ENCODE data around the gene DPPA3. TPM values are rescaled to one million over a fixed set of nuclear protein-coding genes. Genes with fewer than 3 reads are reported as not detected.
"Not testable (repeated sequence)": the region's sequence is repeated elsewhere in the genome, so short reads cannot be mapped to it uniquely, and the experiment has no call there.

The DPPA3 gene
- total RNA-seq, 2 donors from 2014 or later: not detected

GRCh38 chr12:7677432-7677888 lies 33.8 kb upstream of the DPPA3 start:
- H3K9me3 ChIP-seq; H3K27ac ChIP-seq; DNase-seq; H3K27me3 ChIP-seq; H3K9ac ChIP-seq (ENCODE audit: low read depth in 2 of 2, low read length in 2 of 2); H3K4me1 ChIP-seq; H3K4me3 ChIP-seq; H3K36me3 ChIP-seq; intact Hi-C loops (cut with DNase I): not testable (repeated sequence)
- TF ChIP-seq CTCF (IDR thresholded peaks at IDR 0.05): peak; percentile 30

GRCh38 chr12:7678744-7679143 lies 32.5 kb upstream of the DPPA3 start:
- no peak for TF ChIP-seq CTCF (IDR thresholded peaks at IDR 0.05)
- no peaks in the 10 kb centered on the region for H3K9me3 ChIP-seq
- no peaks in the 10 kb centered on the region for H3K27me3 ChIP-seq
- no peak overlapping the region for H3K27ac ChIP-seq
- no peaks in the 10 kb centered on the region for H3K36me3 ChIP-seq
- no peaks in the 10 kb centered on the region for H3K4me1 ChIP-seq
- H3K4me3 ChIP-seq: no peak overlapping the region
- intact Hi-C loops (cut with DNase I): no loop called here
- DNase-seq: no peak
- H3K9ac ChIP-seq (ENCODE audit: low read depth in 2 of 2, low read length in 2 of 2): no peak overlapping the region

DNA sequence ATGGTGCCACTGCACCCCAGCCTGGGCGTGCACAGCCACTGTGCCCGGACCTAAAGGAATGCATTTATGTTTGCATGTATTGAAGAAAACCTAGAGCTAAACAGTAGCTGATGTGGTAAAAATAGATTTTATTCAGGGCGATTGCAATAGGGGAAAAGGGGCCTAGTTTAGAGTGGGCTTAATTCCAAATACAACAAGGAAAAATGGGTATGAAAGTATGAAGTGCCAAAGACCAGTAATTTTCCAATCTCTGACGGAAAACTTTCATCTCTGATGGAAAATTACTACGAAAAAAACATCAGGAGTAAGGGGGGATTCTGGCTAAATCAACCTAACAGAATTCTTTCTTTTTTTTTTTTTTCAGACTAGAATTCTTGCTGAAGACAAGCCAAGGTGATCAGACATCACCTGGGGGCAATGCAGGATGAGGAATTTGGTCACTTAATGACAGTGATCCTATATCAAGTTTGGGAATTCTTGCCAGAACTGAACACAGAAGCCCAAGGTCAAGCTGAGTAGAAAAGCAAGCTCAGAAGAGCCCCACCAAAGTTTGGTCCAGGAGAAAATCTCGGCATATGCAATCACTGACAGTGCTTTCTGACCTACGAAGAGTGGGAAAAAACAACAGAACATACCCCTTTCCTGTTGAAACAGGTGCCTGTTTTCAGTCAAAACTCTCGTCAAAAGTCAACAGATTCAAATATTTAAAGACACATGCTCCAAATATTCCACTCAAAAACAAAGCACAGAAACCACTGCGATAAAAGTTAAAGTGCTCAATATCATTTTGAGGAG lies 31.8 kb upstream of the DPPA3 start:
- intact Hi-C loops (cut with DNase I): no loop called here
- Histone ChIP-seq H3K36me3 (no peaks in the 10 kb centered on the region), H3K9me3 (no peaks in the 10 kb centered on the region), H3K4me3 (no peak overlapping the region), H3K27ac (no peak overlapping the region), H3K27me3 (no peaks in the 10 kb centered on the region), H3K9ac (ENCODE audit: low read depth in 2 of 2, low read length in 2 of 2) (no peak overlapping the region), H3K4me1 (no peaks in the 10 kb centered on the region)
- no peak for TF ChIP-seq CTCF (IDR thresholded peaks at IDR 0.05)
- DNase-seq: no peak

- Histone ChIP-seq H3K27ac (no peak overlapping the region), H3K4me1 (no peaks in the 10 kb centered on the region), H3K9ac (ENCODE audit: low read depth in 2 of 2, low read length in 2 of 2) (no peak overlapping the region), H3K36me3 (no peaks in the 10 kb centered on the region), H3K27me3 (no peaks in the 10 kb centered on the region), H3K9me3 (no peaks in the 10 kb centered on the region), H3K4me3 (no peak overlapping the region)
- no peak for TF ChIP-seq CTCF (IDR thresholded peaks at IDR 0.05)
- intact Hi-C loops (cut with DNase I): no loop called here
- DNase-seq: no peak
These were observed 29.7 kb upstream of the DPPA3 start for GRCh38 chr12:7681535-7681934.

DNA sequence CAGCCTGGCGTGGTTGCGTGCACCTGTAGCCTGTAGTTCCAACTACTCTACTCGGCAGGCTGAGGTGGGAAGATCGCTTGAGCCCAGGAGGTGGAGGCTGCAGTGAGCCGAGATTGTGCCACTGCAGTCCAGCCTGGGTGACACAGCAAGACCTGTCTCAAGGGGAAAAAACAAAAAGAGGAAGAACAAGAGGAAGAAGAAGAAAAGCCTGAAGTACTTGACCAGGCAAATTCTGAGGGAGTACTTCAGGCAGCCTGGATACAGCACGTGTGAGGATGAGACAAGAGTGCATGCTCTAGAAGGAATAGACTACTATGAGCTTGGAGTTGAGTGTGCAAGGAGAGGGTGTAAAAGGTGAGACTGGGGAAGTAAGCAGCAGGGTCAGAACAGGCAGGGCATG lies 17.4 kb upstream of the DPPA3 start:
- H3K4me3 ChIP-seq: no peak overlapping the region
- no peak overlapping the region for H3K9ac ChIP-seq (ENCODE audit: low read depth in 2 of 2, low read length in 2 of 2)
- intact Hi-C loops (cut with DNase I): no loop called here
- no peak for DNase-seq
- H3K27ac ChIP-seq: no peak overlapping the region
- TF ChIP-seq CTCF (IDR thresholded peaks at IDR 0.05): no peak
- H3K36me3 ChIP-seq: no peaks in the 10 kb centered on the region
- H3K9me3 ChIP-seq: no peaks in the 10 kb centered on the region
- H3K4me1 ChIP-seq: no peaks in the 10 kb centered on the region
- no peaks in the 10 kb centered on the region for H3K27me3 ChIP-seq
